GM19397 (cell line): ENCODE data around the gene ACKR2.
"Not testable (repeated sequence)": the region's sequence is repeated elsewhere in the genome, so short reads cannot be mapped to it uniquely, and the experiment has no call there.

Experiments used
- ATAC-seq: cut with Tn5 transposase; IDR thresholded peaks from one replicate; pipeline ENCODE4 v1.9.1; 2021; ENCODE audit warnings: mild to moderate bottlenecking, moderate library complexity; ENCODE audit not compliant: unreplicated experiment

The ACKR2 gene

GRCh38 chr3:42855219-42855546 lies 45.9 kb downstream of the ACKR2 start:
- no peak for ATAC-seq

DNA sequence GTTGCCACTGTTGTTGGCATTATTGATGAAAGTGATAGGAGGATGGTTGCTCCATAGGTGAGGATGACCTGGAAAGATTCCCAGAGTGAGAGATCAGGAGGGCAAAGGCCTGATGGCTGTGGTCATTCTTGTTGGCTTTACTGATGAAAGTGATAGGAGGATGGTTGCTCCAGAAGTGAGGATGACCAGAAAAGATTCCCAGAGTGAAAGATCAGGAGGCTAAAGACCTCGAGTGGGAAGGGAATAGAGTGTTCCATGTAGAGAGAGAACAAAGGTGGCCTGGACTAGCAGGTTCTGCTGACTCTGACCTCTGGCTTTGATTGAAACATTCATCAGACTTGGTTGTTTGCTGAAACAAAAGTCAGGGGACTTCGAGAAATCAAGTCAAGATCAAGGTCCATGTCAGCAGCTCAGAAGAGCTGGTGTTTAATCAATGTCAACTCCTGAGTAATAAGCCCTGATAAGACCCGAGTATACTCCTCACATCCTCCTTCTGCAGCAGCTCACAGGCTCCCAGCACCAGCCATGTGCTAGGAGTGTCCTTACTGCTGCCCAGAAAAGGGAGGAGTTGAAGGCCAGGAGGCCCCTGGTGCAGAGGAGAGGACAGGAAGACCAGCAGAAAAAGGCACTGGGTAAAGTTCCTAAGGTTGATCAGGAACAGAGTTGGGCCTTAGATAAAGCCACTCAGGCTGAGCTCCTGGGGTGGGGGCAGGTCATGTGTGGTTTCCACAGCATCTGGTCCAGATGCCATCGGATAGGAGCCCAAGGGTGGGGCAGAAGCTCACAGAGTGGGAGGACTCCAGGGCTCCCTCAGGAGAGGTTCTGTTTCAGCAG lies 46.5 kb downstream of the ACKR2 start:
- no peak for ATAC-seq

GRCh38 chr3:42856544-42856943 lies 47.3 kb downstream of the ACKR2 start:
- no peak for ATAC-seq

- ATAC-seq = no peak
These were observed 55.2 kb downstream of the ACKR2 start for GRCh38 chr3:42864321-42864950.

- ATAC-seq = no peak
These were observed 56.0 kb downstream of the ACKR2 start for GRCh38 chr3:42865256-42865655.

DNA sequence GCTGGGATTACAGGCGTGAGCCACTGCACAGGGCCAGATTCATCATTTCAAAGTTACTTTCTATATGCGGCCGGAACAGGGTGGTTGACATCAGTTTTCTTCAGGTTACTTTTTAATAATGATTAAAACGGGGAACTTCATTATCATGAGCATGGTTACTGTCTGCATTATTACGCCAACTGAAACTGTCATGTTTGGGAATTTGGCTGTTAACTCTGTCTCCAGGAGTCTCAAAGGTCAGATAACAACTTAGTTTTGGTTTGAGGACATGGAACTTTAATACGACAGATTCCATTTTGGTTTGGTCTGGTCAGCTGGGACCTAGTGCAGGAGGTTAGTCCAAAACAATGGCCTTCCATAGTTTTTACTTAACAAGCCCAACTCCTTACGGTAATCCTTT lies 57.9 kb downstream of the ACKR2 start:
- ATAC-seq = no peak

DNA sequence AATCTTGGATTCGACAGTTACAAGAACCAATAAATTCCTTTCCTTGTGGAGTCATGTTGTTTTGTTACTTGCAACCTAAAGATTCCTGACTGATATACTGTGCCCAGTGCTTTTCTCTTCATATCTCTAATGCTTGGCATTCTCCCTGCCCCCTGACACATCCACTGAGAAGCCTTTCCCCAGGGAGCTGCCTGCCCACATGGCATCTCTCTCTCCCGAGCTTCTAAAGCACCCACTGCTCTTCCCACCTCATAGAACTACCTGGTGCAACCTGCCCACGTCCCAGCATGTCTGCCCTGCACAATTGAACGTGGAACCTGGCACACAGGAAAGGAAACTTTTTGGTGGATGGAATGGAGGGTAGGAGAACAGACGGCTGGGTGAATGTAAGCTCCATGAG lies 59.6 kb downstream of the ACKR2 start:
- ATAC-seq = no peak

GRCh38 chr3:42871592-42872196 lies 62.4 kb downstream of the ACKR2 start:
- ATAC-seq = no peak

GRCh38 chr3:42872718-42873117 lies 63.5 kb downstream of the ACKR2 start:
- no peak for ATAC-seq

- ATAC-seq = no peak
These were observed 64.2 kb downstream of the ACKR2 start for GRCh38 chr3:42873221-42873982.

DNA sequence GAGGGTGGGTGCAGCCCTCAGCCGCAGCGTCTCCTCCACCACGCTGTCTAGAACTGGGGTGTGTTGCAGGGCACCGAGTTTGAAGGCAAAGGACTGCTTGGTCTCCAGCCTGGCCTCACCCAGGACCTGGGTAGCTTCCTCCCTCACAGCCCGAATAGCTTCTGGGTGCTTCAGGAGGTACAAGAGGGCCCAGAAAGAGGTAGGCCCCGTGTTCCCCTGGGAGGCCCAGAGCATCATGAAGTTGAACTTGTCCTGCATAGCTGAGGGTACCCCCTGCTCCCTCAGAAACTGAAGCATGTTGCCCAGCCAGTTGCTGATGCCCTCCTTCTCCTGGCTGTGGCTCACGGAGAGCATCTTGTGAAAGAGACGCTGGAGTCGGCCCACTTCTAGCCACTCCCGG lies 65.5 kb downstream of the ACKR2 start:
- ATAC-seq = no peak

GRCh38 chr3:42875325-42876151 lies 66.3 kb downstream of the ACKR2 start, which contains the start of gene CYP8B1:
CYP8B1 (minus strand) TSS chr3:42875879; CDS start chr3:42875816, 63 bp downstream.
- ATAC-seq = no peak

DNA sequence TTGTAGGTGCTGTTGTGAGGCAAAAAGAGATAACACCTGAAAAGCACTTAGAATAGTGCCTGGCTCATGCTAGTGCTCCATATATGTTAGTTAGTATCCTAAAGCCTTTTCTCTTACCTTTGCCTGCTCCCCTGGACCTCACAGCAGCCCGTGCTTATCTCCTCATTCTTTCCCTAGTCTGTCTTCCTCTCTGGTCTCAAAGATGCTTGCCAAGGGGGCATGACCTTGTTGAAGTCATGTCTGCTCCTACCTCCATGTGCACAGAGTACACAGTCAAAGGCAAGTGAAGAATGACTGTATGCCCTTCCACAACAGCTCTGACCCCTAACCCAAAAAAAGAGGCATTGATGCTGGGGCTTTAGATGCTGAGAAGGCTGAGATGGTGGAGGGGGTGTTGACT lies 67.2 kb downstream of the ACKR2 start:
- no peak for ATAC-seq

GRCh38 chr3:42876940-42877720 lies 67.9 kb downstream of the ACKR2 start:
- no peak for ATAC-seq

DNA sequence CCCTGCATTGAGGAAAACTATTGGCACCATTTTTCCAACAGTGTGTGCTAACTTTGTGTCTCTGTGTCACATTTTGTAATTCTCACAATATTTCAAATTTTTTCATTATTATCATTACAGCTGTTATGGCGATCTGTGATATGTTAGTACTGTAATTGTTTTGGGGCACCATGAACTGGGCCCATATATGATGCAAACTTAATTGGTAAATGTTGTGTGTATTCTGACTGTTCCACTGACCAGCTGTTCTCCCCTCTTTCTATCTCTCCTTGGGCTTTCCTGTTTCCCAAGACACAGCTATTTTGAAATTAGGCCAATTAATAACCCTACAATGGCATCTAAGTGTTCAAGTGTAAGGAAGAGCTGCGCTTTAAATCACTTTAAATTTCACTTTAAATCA lies 68.6 kb downstream of the ACKR2 start:
- ATAC-seq = no peak

- no peak for ATAC-seq
These were observed 70.9 kb downstream of the ACKR2 start for GRCh38 chr3:42880183-42880582.

- ATAC-seq = peak; percentile 98
These were observed 71.6 kb downstream of the ACKR2 start for GRCh38 chr3:42880601-42881451.

- not testable (repeated sequence) for ATAC-seq
These were observed 74.1 kb downstream of the ACKR2 start for GRCh38 chr3:42883251-42883930.
